Breast epithelium (tissue), 3 donors: ENCODE results near the gene SRMS.

Source experiments
- POLR2A ChIP-seq: fragments of 450-650 bp; IDR thresholded peaks from one replicate; pipeline ENCODE4 v1.6.1; 2016; ENCODE audit warnings: antibody characterized with exemption, mild to moderate bottlenecking, moderate library complexity
- POLR2AphosphoS5 ChIP-seq, 3 donors: sonication (generic); formaldehyde crosslinking; IDR thresholded peaks; one replicate each; pipeline ENCODE4 v1.6.1; 2017; ENCODE audit warnings: antibody characterized with exemption in 3 of 3

- no peak for TF ChIP-seq POLR2AphosphoS5 (IDR thresholded peaks at IDR 0.05)
- TF ChIP-seq POLR2A = no peak
Measured at GRCh38 chr20:63538204-63539091, 9.1 kb downstream of the SRMS start.
